ENCODE data around the gene RPS6KA2. TPM values are rescaled to one million over a fixed set of nuclear protein-coding genes. Genes with fewer than 3 reads are reported as not detected.

RPS6KA2 gene
- total RNA-seq, 1 donor from 2014 or later = 33.7 TPM

- no peaks in the 10 kb centered on the region for H3K9me3 Mint-ChIP-seq
- H3K4me1 Mint-ChIP-seq = peaks cover 29% of the 10 kb centered on the region
- DNase-seq (ENCODE audit: low read depth, low spot score) = no peak
- H3K4me3 Mint-ChIP-seq = no peak overlapping the region
- TF ChIP-seq, protein P1, sequence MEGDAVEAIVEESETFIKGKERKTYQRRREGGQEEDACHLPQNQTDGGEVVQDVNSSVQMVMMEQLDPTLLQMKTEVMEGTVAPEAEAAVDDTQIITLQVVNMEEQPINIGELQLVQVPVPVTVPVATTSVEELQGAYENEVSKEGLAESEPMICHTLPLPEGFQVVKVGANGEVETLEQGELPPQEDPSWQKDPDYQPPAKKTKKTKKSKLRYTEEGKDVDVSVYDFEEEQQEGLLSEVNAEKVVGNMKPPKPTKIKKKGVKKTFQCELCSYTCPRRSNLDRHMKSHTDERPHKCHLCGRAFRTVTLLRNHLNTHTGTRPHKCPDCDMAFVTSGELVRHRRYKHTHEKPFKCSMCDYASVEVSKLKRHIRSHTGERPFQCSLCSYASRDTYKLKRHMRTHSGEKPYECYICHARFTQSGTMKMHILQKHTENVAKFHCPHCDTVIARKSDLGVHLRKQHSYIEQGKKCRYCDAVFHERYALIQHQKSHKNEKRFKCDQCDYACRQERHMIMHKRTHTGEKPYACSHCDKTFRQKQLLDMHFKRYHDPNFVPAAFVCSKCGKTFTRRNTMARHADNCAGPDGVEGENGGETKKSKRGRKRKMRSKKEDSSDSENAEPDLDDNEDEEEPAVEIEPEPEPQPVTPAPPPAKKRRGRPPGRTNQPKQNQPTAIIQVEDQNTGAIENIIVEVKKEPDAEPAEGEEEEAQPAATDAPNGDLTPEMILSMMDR (conservative IDR thresholded peaks at IDR 0.05) = no peak
- no peak overlapping the region for H3K27ac Mint-ChIP-seq (ENCODE audit: unreplicated experiment)
- H3K36me3 Mint-ChIP-seq (ENCODE audit: low read depth) = peaks cover 20% of the 10 kb centered on the region
- H3K27me3 Mint-ChIP-seq (ENCODE audit: low read depth) = no peaks in the 10 kb centered on the region
Observed at GRCh38 chr6:166514196-166514595, 112.9 kb downstream of the RPS6KA2 start.

DNA sequence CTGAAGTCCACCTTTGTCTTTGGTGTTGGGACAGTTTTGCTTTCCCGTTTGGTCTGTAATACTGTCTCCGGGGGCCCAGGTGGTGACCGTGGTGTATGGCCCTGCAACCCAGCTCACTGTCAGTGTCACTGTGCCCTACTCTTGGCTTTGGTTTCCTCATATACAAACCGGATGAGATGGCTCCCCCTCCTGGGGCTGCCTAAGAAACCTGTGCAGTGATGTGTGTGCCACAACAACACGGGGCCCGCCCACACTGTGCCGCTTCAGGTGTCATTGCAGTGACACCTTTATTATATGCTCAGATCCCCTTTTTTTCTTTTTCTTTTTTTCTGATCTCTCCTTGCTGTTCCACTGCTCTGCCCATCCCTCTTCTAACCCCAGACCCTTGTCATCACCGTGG is 114.5 kb downstream of the RPS6KA2 start:
- H3K9me3 Mint-ChIP-seq = no peaks in the 10 kb centered on the region
- no peak overlapping the region for H3K4me3 Mint-ChIP-seq
- TF ChIP-seq, protein P1 (conservative IDR thresholded peaks at IDR 0.05) = no peak
- H3K27ac Mint-ChIP-seq (ENCODE audit: unreplicated experiment) = no peak overlapping the region
- DNase-seq (ENCODE audit: low read depth, low spot score) = no peak
- no peaks in the 10 kb centered on the region for H3K27me3 Mint-ChIP-seq (ENCODE audit: low read depth)
- peaks cover 29% of the 10 kb centered on the region for H3K4me1 Mint-ChIP-seq
- peaks cover 18% of the 10 kb centered on the region for H3K36me3 Mint-ChIP-seq (ENCODE audit: low read depth)

DNA sequence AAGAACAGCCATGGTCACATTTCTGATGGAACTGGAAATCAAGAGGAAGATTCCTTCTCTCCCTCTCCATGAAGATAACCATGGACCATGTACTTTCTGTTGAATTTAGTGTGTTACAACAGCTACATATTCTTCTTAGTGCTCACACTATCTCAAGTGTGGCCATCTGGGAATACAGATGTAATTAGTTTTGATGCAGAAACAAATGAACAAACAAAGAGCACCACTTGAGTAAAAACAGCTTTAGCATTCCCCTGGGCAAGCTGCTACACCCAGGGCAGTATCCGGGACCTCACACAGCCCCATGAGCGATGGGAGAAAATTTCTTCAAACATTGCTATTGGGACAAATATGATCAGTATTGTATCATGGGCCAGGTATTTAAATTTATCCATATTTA is 115.7 kb downstream of the RPS6KA2 start:
- no peak overlapping the region for H3K4me3 Mint-ChIP-seq
- H3K36me3 Mint-ChIP-seq (ENCODE audit: low read depth) = peaks cover 20% of the 10 kb centered on the region
- H3K27ac Mint-ChIP-seq (ENCODE audit: unreplicated experiment) = no peak overlapping the region
- H3K9me3 Mint-ChIP-seq = no peaks in the 10 kb centered on the region
- no peak for DNase-seq (ENCODE audit: low read depth, low spot score)
- TF ChIP-seq, protein P1 (conservative IDR thresholded peaks at IDR 0.05) = no peak
- no peaks in the 10 kb centered on the region for H3K27me3 Mint-ChIP-seq (ENCODE audit: low read depth)
- peaks cover 23% of the 10 kb centered on the region for H3K4me1 Mint-ChIP-seq

DNA sequence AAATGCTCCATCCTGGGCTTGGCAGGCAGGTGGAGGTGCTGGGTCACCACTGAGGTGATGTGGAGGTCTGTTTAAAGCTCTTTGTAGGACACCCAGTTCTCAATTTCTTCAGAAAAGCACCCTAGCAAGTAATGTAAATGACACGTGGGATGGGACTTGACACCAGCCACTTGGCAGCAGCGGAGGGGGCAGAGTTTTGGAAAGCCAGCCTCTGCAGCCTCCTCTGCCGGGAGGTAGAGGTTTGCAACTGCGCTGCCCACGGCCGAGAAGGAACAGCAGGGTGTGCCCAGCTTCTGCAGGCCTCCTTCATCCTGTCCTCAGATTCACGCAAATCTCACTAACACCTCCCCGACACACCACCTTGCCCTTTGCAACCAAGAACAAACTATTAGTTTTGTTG is 117.9 kb downstream of the RPS6KA2 start:
- Mint-ChIP-seq H3K36me3 (ENCODE audit: low read depth) (peaks cover 16% of the 10 kb centered on the region), H3K4me3 (no peak overlapping the region), H3K27ac (ENCODE audit: unreplicated experiment) (peak overlapping the region; percentile 82), H3K9me3 (no peaks in the 10 kb centered on the region), H3K4me1 (peaks cover 7% of the 10 kb centered on the region), H3K27me3 (ENCODE audit: low read depth) (no peaks in the 10 kb centered on the region)
- no peak for DNase-seq (ENCODE audit: low read depth, low spot score)
- TF ChIP-seq, protein P1 (conservative IDR thresholded peaks at IDR 0.05) = no peak

DNA sequence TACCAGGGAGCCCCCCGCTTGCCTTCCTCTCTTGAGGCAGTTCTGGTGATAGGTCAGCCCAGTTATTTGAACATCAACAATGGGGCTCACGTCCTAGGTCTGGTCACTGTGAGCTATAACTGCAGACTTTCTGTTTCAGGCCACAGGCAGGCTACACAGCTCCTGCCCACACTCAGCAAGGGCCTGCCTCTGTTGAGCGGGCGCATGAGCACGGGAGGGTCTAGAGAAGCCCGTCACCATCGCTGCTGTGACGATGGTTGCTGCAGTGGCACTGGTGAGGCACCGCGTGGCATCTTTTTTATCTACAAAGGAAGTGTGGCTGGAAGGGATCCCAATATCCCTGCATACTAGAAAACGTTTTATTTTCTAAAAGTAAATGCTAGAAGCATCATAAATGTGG is 118.3 kb downstream of the RPS6KA2 start:
- Mint-ChIP-seq H3K27me3 (ENCODE audit: low read depth) (no peaks in the 10 kb centered on the region), H3K4me3 (no peak overlapping the region), H3K27ac (ENCODE audit: unreplicated experiment) (peak overlapping the region; percentile 27), H3K9me3 (no peaks in the 10 kb centered on the region), H3K4me1 (peaks cover 3% of the 10 kb centered on the region), H3K36me3 (ENCODE audit: low read depth) (peaks cover 15% of the 10 kb centered on the region)
- DNase-seq (ENCODE audit: low read depth, low spot score) = no peak
- TF ChIP-seq, protein P1 (conservative IDR thresholded peaks at IDR 0.05) = no peak

All from neural crest cell (in vitro differentiated cells).